Measurements from ENCODE around the gene C1QTNF9. TPM values are rescaled to one million over a fixed set of nuclear protein-coding genes. Genes with fewer than 3 reads are reported as not detected.

C1QTNF9 gene
- total and polyA plus RNA-seq, 2 experiments from 2014 or later: not detected

- Histone ChIP-seq H4K20me1 (ENCODE audit: insufficient read depth, poor library complexity, severe bottlenecking) (no peaks in the 10 kb centered on the region), H3K27ac (no peak overlapping the region), H3K79me2 (no peaks in the 10 kb centered on the region), H3K4me2 (no peak overlapping the region), H3K4me1 (ENCODE audit: insufficient read depth) (no peaks in the 10 kb centered on the region), H3K4me3 (no peak overlapping the region), H3K9me3 (ENCODE audit: low read depth) (no peaks in the 10 kb centered on the region), H3K27me3 (no peaks in the 10 kb centered on the region), H3K36me3 (replicated peaks; ENCODE audit: insufficient read depth, low read depth) (no peaks in the 10 kb centered on the region), H3K9me2 (replicated peaks; ENCODE audit: insufficient read depth) (no peaks in the 10 kb centered on the region), H2AFZ (no peak overlapping the region)
- no peak for DNase-seq (ENCODE audit: low spot score)
- 88% methylated on average over 12 of the region's 12 CpGs for WGBS (ENCODE audit: low lambda C conversion rate, missing lambda C conversion rate)
- TF ChIP-seq, protein P1, sequence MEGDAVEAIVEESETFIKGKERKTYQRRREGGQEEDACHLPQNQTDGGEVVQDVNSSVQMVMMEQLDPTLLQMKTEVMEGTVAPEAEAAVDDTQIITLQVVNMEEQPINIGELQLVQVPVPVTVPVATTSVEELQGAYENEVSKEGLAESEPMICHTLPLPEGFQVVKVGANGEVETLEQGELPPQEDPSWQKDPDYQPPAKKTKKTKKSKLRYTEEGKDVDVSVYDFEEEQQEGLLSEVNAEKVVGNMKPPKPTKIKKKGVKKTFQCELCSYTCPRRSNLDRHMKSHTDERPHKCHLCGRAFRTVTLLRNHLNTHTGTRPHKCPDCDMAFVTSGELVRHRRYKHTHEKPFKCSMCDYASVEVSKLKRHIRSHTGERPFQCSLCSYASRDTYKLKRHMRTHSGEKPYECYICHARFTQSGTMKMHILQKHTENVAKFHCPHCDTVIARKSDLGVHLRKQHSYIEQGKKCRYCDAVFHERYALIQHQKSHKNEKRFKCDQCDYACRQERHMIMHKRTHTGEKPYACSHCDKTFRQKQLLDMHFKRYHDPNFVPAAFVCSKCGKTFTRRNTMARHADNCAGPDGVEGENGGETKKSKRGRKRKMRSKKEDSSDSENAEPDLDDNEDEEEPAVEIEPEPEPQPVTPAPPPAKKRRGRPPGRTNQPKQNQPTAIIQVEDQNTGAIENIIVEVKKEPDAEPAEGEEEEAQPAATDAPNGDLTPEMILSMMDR (IDR thresholded peaks at IDR 0.05; ENCODE audit: poor library complexity): no peak
- TF ChIP-seq EZH2 (IDR thresholded peaks at IDR 0.05; ENCODE audit: borderline replicate concordance) (no peak), EZH2phosphoT487 (IDR thresholded peaks at IDR 0.05; ENCODE audit: low read depth, severe bottlenecking, unreplicated experiment) (no peak)
These were observed 7.9 kb upstream of the C1QTNF9 start for GRCh38 chr13:24301434-24301833.

GRCh38 chr13:24301911-24302310 lies 7.5 kb upstream of the C1QTNF9 start:
- TF ChIP-seq EZH2phosphoT487 (IDR thresholded peaks at IDR 0.05; ENCODE audit: low read depth, severe bottlenecking, unreplicated experiment) (no peak), EZH2 (IDR thresholded peaks at IDR 0.05; ENCODE audit: borderline replicate concordance) (no peak)
- TF ChIP-seq, protein P1 (IDR thresholded peaks at IDR 0.05; ENCODE audit: poor library complexity): no peak
- Histone ChIP-seq H2AFZ (no peak overlapping the region), H3K27me3 (no peaks in the 10 kb centered on the region), H3K4me1 (ENCODE audit: insufficient read depth) (no peaks in the 10 kb centered on the region), H3K36me3 (replicated peaks; ENCODE audit: insufficient read depth, low read depth) (no peaks in the 10 kb centered on the region), H3K9me2 (replicated peaks; ENCODE audit: insufficient read depth) (no peaks in the 10 kb centered on the region), H3K9me3 (ENCODE audit: low read depth) (no peaks in the 10 kb centered on the region), H3K4me3 (no peak overlapping the region), H4K20me1 (ENCODE audit: insufficient read depth, poor library complexity, severe bottlenecking) (no peaks in the 10 kb centered on the region), H3K4me2 (no peak overlapping the region), H3K79me2 (no peaks in the 10 kb centered on the region), H3K27ac (no peak overlapping the region)
- no peak for DNase-seq (ENCODE audit: low spot score)
- 97% methylated on average over 7 of the region's 7 CpGs for WGBS (ENCODE audit: low lambda C conversion rate, missing lambda C conversion rate)

DNA sequence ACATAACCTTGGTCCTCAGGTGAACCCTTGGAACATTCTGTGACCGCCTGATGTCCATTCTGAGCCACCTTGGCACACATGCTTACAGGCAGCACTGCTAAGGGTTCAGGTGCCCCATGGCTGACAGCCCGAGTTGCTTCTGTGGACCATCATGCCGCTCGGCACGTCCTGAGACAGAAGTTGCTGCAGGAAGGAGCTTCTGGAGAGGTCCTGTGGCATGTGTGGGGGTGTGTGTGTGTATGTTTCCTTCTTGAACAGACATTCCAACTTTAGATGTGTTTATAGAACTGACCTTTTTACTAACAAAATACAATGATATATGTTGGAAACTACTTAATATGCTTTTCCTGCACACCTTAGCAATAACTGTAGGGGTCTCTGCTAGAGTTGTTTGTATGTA lies 4.8 kb upstream of the C1QTNF9 start:
- no peak overlapping the region for H3K4me2 ChIP-seq
- 89% methylated on average over 5 of the region's 5 CpGs for WGBS (ENCODE audit: low lambda C conversion rate, missing lambda C conversion rate)

More for the DNA sequence above, 4.8 kb upstream of the C1QTNF9 start:
- TF ChIP-seq EZH2 (IDR thresholded peaks at IDR 0.05; ENCODE audit: borderline replicate concordance) (no peak), EZH2phosphoT487 (IDR thresholded peaks at IDR 0.05; ENCODE audit: low read depth, severe bottlenecking, unreplicated experiment) (no peak)
- TF ChIP-seq, protein P1 (IDR thresholded peaks at IDR 0.05; ENCODE audit: poor library complexity): no peak
- Histone ChIP-seq H3K9me3 (ENCODE audit: low read depth) (no peaks in the 10 kb centered on the region), H3K9me2 (replicated peaks; ENCODE audit: insufficient read depth) (no peaks in the 10 kb centered on the region), H2AFZ (no peak overlapping the region), H3K36me3 (replicated peaks; ENCODE audit: insufficient read depth, low read depth) (no peaks in the 10 kb centered on the region), H3K79me2 (no peaks in the 10 kb centered on the region), H3K27ac (no peak overlapping the region), H3K4me3 (no peak overlapping the region), H4K20me1 (ENCODE audit: insufficient read depth, poor library complexity, severe bottlenecking) (no peaks in the 10 kb centered on the region), H3K27me3 (no peaks in the 10 kb centered on the region), H3K4me1 (ENCODE audit: insufficient read depth) (no peaks in the 10 kb centered on the region)
- DNase-seq (ENCODE audit: low spot score): no peak
